HG03342 (cell line): ENCODE data around the gene APOL2.

Experiments
- ATAC-seq: cut with Tn5 transposase; IDR thresholded peaks from one replicate; pipeline ENCODE4 v1.9.1; 2021; ENCODE audit warnings: mild to moderate bottlenecking, moderate library complexity; ENCODE audit not compliant: unreplicated experiment

Gene APOL2

GRCh38 chr22:36180928-36181327 lies 58.4 kb downstream of the APOL2 start:
- ATAC-seq = no peak

GRCh38 chr22:36180038-36180880 lies 59.1 kb downstream of the APOL2 start:
- no peak for ATAC-seq

DNA sequence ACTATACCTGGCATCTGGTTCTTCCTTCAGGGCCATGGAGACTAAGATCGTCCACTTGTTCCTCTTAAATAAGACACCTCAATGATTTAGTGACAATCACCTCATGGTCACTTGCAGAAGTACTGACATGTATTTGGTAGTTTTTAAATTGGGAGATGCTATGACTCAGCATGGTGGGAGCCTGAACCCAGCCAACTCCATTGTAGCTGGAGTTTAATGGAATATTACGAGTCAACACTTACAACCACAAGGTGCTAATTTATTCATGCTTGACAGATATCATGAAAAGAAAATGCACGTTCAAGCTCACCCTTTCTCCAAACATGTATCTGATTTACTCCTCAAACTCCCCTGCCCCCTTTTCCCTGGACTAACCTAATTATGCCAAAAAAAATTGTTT lies 62.2 kb downstream of the APOL2 start:
- ATAC-seq = no peak
